ENCODE data around the gene ITGA1.
A peak's percentile ranks its signal among the peaks of the same experiment; 100 is the strongest.

Gene ITGA1

DNA sequence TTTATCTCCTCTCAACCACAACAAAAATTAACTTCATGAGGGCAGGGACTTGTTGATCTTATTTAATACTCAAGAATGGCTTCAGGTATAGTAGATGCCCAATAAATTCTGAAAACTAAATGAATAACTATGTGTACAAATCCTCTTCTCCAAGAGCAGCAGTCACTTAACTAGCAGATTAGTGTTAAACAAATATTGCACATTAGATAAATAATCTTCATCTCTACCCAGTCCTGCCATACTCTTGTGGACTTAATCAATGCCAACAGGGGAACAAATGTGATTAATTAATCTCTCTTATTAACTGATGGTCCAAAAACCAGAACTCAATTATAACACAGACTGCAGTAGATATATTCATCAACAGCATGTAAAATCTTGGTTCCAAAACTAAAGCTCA lies 15.0 kb upstream of the ITGA1 start:
- DNase-seq, result no peak

DNA sequence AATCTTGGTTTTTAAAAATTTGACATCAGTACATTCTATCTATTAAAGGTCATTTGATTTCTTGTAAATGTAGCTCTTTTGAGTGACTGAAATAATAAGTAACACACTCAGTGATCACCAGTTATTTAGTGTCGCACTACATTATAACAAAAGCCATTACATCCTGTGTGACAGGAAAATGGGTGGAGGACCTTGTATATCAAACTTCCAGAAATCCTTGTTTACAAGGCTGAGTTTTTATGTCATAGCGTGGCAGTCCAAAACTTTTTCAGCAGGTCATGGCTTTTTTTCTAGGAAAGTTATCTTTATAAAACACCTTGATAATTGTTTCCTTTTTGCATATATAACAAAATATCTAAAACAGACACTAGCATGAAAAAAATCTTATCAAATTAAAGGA lies 14.4 kb upstream of the ITGA1 start:
- DNase-seq, result no peak

DNA sequence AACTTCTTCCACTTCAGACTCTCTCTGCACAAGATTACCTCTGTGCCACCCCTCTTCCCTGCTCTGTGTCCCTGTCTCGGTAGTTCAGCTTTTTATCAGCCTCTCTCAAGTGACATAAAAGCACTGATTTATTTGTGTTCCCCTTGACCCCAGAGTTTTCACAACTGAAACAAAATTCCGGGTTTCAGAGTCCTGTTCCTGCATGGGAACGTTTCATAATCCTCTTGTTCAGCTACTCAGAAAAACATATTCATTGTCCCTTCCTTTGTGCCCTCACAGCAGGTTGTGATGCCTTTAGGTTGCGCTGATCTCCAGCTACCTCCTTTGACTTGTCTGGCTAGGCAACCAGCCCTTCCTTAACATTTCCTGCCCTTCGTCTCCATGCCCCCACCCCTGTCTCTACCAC lies 13.7 kb upstream of the ITGA1 start:
- no peak for DNase-seq

DNA sequence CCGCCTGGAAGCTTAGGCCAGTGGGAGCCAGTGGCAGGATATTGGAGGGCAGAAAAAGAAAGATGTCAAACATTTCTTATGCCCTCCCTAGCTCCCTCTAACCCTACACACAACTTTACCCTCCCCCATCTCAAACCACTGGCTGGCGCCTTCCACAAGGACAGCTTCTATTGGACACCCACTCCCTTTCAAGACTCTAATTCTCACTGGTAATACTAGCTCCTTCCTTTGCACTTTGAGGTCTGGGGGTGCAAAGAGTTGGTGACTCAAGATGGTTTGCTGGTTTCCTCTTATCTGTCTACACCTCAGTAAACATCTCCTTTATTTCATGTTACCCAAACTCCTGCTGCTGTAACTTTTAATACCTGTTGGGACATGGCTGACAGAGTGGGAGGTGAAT lies 11.6 kb upstream of the ITGA1 start:
- DNase-seq, result no peak

DNA sequence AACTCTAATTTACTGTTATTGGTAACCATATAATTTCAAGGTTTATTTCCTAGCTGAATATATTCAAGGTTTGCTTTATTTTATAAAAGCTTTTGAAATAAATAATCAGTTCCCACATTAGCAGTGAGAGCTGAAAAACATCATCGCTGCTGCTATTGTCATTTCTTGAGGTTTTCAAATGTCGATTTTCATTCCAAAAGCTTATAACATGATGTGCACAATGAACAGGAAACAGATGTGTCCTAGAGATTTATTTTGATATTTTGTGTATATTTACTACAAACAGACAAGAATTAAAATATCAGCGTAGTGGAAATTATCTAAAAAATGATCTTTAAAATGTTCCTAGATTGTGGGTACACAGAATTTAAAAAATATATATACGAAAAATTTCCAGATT lies 10.5 kb upstream of the ITGA1 start:
- DNase-seq, result no peak

DNA sequence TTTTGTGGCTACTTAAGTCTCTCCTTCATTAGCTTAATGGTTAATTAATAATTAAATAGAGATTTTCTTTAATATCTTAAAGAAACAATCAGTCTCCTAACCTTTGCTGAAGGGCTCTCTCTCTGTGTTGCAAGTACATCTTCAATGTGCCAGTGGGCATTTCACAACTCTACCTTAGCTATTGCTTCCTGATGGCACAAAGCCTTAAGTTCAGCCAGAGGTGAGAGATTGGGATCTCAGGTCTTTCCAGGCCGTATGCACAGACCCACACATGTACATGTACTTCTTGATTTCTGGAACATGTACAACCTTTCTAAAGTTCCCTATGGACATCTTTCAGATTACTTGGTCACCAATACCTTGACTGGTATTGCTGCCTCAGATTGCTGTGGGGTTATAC lies 8.9 kb upstream of the ITGA1 start:
- DNase-seq, result no peak

DNA sequence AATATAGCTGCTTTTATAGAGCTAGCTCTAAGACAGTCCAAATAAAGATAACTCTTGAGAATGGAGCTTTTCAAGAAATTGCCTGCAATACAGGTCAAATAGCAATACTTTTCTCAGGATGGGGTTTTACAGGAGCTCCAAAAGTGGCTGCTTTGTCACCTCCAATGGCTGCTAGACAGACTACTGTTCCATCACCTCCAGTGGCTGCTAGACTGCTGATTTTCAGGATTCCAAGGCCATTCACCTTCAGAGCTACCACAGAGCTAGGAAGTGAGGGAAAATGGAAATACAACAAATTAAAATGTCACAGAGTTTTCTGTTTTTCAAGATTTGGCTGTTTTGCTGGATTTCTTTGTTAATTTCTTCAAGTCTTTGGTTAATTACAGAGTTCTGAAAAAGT lies 8.5 kb upstream of the ITGA1 start:
- no peak for DNase-seq

DNA sequence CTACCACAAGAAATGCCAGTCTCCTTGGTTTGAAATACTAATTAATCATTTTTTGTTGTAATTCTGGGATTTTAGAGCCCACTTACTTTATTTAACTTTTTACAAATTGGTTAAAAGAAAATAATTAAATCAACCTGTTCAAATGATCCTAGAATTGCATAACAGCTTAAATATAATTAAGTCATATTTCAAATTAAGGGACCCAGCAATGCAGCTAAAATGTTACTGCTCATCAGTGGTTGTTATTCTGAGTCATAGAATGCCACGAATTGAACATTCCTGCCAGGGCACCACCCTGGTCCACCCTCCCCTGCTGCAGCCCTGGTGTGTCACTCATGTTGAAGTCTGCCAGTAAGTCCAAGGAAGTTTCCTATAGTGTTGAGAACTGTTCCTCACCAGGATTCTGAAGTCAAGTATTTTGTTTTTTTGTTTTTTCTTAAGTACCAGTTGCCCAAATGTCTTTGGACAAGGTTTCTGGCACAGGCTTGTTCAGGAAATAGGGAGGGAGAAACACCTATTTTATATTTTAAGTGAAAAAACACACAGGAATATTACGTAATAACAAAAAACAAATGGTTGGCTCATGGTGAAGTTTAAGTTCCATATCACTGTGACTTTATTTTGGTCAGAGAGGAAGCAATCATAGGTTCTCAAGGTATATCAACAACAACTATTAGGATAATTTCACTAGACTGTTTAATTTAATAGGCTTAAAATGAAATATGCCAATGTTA lies 4.3 kb upstream of the ITGA1 start:
- peak; percentile 19 to 84 for DNase-seq

DNA sequence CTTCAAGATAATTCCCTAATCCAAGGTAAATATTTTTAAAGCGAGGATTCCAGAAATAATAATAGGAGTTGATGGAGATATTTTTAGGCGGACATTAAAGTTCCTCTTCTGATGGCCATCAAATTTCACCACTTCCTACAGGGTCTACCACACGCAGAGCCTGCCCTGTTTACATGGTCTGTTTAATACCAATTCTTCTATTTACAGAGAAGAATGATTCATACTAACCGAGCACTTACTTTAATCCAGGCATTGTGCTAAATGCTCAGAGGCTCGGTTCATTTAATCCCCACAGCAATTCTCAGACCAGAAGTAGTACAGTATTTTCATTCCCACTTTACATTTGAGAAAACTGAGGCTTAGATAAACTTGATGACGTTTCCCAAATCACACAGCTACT lies 3.0 kb upstream of the ITGA1 start:
- DNase-seq, result no peak

DNA sequence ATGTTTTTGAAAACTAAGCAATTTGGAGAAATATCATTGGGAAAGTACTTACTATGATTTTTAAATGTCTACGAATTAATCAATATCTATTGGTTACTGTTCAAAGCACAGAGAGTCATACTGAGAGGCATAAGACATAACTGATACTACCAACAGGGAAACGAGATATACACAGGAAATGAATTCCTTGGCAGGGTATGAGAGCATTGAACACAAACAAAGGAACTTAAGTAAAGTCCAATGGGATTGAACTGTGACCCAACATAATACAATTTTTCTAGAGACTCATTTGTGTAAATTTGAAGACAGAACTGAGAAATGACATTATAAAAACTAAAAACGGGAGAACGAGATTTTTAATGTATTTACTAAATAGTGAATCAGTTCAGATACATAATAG lies 1.3 kb upstream of the ITGA1 start:
- no peak for DNase-seq

DNA sequence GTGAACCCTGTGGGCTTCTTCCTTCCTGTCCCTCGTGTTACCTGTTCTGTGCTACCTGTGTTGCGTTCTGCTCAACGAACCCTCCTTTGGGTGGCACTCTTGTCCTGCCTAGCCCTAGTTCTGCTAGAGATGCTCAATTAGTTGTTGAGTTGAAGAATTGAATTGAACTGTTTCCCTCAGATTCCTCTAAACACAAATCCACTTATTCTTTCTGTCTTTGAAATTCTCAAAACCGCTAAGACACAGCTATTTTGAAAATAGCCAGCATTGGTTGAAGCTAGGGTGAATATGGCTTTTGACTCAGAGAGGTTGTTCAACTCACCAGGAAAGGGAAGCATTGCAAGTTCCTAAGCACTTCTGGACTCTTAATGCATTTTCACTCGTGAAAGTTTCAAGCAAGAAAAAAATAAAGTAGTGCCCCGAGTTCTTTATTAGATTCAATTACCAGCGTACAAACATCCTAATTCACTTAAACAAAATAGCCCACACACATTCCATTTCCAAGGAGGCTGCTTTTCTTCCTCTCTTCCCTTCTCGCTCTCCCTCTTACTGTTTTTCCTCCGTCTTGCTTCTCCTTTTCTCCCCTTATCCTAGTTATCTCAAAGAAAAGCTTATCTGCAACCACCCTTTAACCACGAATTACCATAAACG lies 642 bp upstream of the ITGA1 start:
- DNase-seq, result no peak

DNA sequence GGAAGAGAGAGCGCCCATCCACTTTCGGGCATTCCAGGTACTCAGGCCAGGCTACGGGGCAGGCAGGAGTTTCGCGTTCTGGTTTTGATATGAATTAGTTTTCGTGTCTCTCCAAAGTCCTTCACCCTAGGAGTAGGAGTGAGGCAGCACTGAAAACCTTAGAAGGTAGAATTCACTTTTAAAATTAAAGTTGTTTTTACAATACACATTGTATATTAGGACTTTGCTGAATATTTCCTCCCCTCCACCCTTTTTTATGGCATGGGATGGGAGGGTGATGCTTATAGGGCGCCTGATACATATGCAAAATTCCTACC lies 747 bp downstream of the ITGA1 start:
- no peak for DNase-seq

DNA sequence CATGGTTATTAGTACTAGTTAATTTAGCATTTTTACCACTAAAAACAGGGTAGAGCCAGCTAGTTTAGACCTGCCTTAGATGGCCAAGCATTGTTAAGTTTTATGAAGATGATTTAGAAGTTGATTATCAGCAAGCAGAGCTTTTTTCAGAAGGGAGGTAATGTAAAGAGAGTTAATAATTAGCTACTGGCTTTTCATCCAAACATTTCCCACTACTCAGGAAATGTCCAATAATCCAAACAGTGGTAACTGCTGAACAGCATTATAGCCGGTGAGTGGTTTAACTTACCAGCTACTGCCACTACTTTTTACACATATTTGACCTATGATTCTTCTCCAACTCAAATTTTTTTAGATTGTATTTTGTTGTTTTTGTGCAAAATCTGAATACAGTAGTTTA lies 1.7 kb downstream of the ITGA1 start:
- no peak for DNase-seq

DNA sequence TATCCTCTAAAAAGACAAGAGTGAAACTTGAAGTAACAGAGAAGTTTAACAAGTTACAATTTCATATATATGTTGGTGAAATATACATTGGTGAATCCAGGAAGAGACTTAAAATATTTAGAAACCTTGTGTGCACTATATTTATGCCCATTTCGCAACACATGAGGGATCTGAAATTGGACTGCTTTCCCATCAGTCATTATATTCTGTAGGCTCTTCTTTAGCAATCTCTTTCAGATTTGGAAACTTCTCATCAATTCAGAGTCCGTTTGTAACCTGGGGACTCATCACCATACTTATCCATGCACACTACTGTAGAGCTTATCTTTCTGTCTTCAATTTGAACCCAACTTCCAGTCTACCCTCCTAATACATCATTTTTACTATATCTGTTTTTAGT lies 2.1 kb downstream of the ITGA1 start:
- DNase-seq, result no peak

DNA sequence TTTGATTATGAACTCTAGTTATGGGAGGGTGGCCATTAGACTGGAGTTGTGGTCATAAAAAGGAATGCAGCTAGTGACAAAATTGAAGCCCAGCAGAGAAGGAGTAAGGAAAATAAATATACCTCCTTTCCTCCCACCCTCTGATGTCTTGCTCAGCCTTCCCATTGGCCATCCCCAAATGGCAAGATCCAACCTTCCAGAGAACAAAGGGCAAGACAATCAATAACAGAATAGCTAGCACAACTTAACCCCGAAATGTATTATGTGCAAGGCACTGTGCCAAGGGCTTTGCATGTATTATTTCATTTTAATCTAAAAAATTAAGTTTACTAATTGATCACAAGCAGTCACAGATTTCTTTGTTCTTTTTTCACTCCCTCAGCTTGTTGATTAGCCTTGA lies 3.6 kb downstream of the ITGA1 start:
- DNase-seq, result no peak

DNA sequence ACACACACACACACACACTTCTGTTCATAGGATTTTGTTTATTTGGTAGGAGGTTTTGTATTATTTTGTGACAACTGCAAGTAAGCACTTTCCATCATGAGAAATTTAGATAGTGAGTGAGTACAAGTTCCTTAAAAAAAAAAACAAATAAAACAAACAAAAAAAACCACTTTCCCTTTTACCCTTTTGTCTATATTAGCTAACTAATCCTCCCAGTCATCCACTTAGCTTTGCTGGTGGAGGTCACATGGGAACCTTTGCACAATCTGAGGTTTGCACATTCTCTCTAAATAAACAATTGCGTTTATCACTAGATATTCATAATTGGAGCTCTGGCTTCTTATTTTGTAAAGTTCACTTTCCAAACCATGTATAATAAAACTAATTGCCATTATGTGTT lies 6.8 kb downstream of the ITGA1 start:
- no peak for DNase-seq

DNA sequence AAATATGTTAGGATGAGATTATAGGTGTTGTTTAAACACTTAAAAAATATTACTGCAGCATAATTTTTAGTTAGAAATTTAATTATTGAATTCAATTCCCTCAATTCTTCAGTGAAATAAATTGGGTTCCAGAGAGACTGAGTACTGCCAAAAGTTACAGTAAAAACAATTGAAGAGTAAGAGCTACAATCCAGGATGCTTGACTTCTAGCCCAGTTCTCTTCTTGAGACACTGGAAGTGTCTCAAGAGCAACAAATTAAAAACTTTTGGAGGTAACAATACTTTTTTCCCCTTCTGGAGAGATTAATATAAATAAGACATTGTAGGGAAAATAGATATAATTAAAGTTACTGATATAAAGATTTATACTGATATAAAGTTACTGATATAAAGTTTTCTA lies 8.3 kb downstream of the ITGA1 start:
- DNase-seq, result no peak

DNA sequence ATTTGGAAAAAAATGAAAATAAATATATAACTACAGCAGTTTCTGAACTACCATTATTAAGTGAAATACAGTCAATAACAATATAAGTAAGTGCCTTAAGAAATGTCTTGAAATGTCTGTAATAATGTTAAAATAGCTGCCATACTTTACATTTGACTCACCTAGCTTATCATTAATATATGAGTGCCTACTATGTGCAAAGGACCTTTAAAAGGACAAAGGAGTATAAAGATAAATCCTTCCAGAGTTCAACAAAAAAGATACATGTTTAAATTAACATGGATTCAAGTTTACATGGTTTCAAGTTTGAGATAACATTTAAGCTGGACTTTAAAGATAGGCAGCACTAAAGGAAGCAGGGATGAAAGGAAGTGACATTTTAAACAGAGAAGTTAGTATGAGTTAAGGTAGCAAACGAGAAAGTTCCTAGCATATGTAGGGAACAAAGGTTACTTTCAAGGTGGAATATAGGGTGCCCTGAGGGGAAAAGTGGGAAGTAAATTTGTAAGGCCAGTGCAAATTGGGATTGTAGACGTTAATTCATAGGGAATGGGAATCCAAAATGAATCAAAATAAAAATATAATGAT lies 8.9 kb downstream of the ITGA1 start:
- DNase-seq, result no peak

DNA sequence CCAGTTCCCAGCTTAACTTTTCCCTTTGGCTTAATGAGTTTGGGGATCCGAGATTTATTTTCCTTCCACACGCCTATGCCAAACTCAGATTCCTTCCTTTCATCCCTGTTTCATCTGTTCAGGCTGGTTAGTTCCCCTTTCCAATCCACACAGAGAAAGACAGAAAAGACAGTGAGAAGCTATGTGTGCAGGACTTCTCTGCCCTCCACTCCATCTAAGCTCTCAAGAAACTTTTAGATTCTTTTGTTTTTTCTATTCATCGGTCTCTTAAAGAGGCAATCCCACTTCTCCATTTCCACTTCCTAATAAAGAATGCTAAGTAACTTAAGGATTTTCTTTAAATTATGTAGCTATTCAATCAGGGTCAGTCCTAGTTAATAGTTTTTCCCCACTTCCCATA lies 11.2 kb downstream of the ITGA1 start:
- no peak for DNase-seq

DNA sequence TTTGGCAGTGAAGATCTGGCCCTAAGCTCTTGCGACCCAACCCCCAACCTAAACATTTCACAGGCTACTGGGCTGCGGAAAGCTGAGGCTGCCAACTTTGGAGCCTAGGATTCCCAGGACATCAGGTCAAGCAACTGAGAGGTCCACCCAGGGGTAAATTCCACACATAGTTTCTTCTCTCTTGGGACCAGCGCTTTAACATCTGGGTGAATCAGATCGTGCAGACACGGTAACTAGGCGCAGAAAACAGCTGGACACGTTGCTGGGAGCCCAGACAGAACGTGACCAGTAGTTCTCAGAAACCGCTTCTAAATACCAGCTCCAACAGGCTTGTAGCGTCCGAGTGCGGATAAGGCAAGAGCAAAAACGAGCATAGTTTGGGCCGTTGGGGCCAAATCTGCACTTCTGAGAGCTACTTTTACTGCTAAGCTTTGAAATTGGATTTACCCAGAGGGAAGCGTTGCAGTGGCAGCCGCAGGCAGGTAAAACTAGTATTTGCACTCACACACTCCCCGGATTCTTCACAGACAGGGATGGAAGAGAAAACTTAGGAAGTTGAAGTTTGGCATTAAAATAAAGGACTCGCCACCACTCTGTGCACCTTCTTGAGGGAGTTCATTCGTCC lies 11.8 kb downstream of the ITGA1 start:
- peak; percentile 60 to 71 for DNase-seq

DNA sequence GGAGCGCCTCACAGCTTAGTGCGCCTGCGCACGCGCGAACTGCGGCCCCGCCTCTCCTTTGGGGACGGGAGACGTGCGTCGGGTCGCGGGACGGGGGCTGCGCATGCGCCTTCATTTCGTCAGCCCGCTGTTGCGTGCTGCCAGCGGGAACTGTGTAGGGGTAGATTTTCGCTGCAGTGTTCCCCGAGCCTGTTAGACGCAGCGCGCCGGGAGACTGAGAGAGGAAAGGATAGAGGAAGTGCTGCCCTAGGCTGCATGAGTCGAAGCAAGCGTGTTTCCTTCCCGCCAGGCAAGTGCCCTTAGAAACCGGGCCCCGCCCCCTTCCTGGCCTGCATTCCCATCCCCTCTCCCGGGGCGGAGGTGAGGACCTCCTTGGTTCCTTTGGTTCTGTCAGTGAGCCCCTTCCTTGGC lies 12.3 kb downstream of the ITGA1 start:
- peak; percentile 93 to 95 for DNase-seq

DNA sequence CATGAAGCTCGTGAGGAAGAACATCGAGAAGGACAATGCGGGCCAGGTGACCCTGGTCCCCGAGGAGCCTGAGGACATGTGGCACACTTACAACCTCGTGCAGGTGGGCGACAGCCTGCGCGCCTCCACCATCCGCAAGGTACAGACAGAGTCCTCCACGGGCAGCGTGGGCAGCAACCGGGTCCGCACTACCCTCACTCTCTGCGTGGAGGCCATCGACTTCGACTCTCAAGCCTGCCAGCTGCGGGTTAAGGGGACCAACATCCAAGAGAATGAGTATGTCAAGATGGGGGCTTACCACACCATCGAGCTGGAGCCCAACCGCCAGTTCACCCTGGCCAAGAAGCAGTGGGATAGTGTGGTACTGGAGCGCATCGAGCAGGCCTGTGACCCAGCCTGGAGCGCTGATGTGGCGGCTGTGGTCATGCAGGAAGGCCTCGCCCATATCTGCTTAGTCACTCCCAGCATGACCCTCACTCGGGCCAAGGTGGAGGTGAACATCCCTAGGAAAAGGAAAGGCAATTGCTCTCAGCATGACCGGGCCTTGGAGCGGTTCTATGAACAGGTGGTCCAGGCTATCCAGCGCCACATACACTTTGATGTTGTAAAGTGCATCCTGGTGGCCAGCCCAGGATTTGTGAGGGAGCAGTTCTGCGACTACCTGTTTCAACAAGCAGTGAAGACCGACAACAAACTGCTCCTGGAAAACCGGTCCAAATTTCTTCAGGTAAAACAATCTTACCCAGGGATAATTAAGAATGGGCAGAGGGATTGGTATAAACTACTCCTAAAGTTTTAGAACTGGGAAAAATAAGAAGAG lies 12.9 kb downstream of the ITGA1 start:
- peak; percentile 68 to 72 for DNase-seq

DNA sequence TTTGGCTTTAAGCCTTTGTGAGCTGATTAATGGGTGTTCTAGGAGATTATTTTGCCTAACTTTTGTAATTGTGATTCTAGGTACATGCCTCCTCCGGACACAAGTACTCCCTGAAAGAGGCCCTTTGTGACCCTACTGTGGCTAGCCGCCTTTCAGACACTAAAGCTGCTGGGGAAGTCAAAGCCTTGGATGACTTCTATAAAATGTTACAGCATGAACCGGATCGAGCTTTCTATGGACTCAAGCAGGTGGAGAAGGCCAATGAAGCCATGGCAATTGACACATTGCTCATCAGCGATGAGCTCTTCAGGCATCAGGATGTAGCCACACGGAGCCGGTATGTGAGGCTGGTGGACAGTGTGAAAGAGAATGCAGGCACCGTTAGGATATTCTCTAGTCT lies 13.6 kb downstream of the ITGA1 start:
- DNase-seq, result peak in 1 of 2 experiments; percentile 42

Measured in SW 1271 (cell line).